A673 (cell line): ENCODE measurements around the gene ST6GALNAC6. TPM values are rescaled to one million over a fixed set of nuclear protein-coding genes. Genes with fewer than 3 reads are reported as not detected.

ENCODE experiments used
- BruUV-seq: library from RNA; stranded (reverse); fragments of 400-500 nt; replicated peaks from 2 replicates; lab custom pipeline; 2021; lab: Mats Ljungman, UMichigan
- CTCF ChIA-PET: fragments of 300-600 bp; sonication (Branson Sonifier 250); formaldehyde crosslinking; loops from one replicate; lab custom pipeline; 2022; ENCODE audit warnings: antibody characterized with exemption; lab: Charles Lee
- POLR2A ChIA-PET: fragments of 300-600 bp; sonication (Branson Sonifier 250); formaldehyde crosslinking; loops from one replicate; lab custom pipeline; 2022; ENCODE audit warnings: antibody characterized with exemption; ENCODE audit not compliant: low non-redundant PET; lab: Charles Lee
- DNase-seq: peaks from one replicate; pipeline ENCODE4 v3.0.0-alpha.2; 2015; ENCODE audit warnings: low spot score
- H3K27ac ChIP-seq: fragments of 200-600 bp; sonication (generic); 2 replicates; pipeline ENCODE4 v1.5.1; 2016; ENCODE audit warnings: mixed run types, low read depth, mild to moderate bottlenecking, mixed read lengths, antibody characterized with exemption, low read length; ENCODE audit not compliant: poor library complexity, severe bottlenecking
- H3K27me3 ChIP-seq: fragments of 200-600 bp; sonication (generic); replicated peaks from 2 replicates; pipeline ENCODE4 v1.6.1; 2017; ENCODE audit warnings: mixed run types, low read depth, mild to moderate bottlenecking, mixed read lengths, antibody characterized with exemption, low read length; ENCODE audit not compliant: insufficient read depth, poor library complexity
- H3K36me3 ChIP-seq: fragments of 200-600 bp; sonication (generic); 2 replicates; pipeline ENCODE4 v1.6.1; 2016; ENCODE audit warnings: mixed run types, mild to moderate bottlenecking, mixed read lengths, antibody characterized with exemption, low read length; ENCODE audit not compliant: insufficient read depth, poor library complexity, severe bottlenecking
- H3K4me1 ChIP-seq: fragments of 200-600 bp; sonication (generic); 2 replicates; pipeline ENCODE4 v1.6.1; 2017; ENCODE audit warnings: mixed run types, mild to moderate bottlenecking, mixed read lengths, antibody characterized with exemption, low read length; ENCODE audit not compliant: insufficient read depth, poor library complexity, severe bottlenecking
- H3K4me3 ChIP-seq: fragments of 200-600 bp; sonication (generic); 2 replicates; pipeline ENCODE4 v1.5.1; 2016; ENCODE audit warnings: low read depth, mixed run types, mild to moderate bottlenecking, mixed read lengths, low read length; ENCODE audit not compliant: poor library complexity, severe bottlenecking
- H3K9me3 ChIP-seq: fragments of 200-600 bp; sonication (generic); 2 replicates; pipeline ENCODE4 v1.6.1; 2016; ENCODE audit warnings: mixed run types, low read depth, mild to moderate bottlenecking, mixed read lengths, antibody characterized with exemption, low read length; ENCODE audit not compliant: poor library complexity, severe bottlenecking
- CTCF ChIP-seq: fragments of 300-800, 200-600 bp; sonication (generic); conservative IDR thresholded peaks from 2 replicates; pipeline ENCODE4 v1.5.1; 2017; ENCODE audit warnings: low read depth, mild to moderate bottlenecking, antibody characterized with exemption, low read length, moderate library complexity, mixed read lengths
- EZH2 ChIP-seq: fragments of 200-600 bp; sonication (generic); IDR thresholded peaks from 2 replicates; pipeline ENCODE4 v1.6.1; 2017; ENCODE audit warnings: borderline replicate concordance, low read depth, mild to moderate bottlenecking, mixed read lengths, antibody characterized with exemption, low read length; ENCODE audit not compliant: poor library complexity, severe bottlenecking
- intact Hi-C: fragments of 100-400 bp; cut with micrococcal nuclease; formaldehyde crosslinking; loops from one replicate; pipeline ENCODE4 v1.10.0; 2022; ENCODE audit not compliant: unreplicated experiment
- total RNA-seq: library from RNA; stranded (reverse); gene quantifications from 2 replicates; pipeline ENCODE4 v1.2.3, GENCODE V29; 2021

Gene ST6GALNAC6
- total RNA-seq, 1 experiment from 2014 or later, result 34.7 TPM

- BruUV-seq, result no TSS peak
- H3K27me3 ChIP-seq, result no peaks in the 10 kb centered on the region
- H3K4me3 ChIP-seq, result no peak overlapping the region
- ChIA-PET POLR2A (no interaction called here), CTCF (interaction anchor here (0.5 to 2.5 kb wide), 8 partner anchors 12 to 1111 kb away, joined by 3 to 22 read pairs (median 4); no protein-coding TSS in a partner anchor)
- H3K27ac ChIP-seq, result peak overlapping the region; percentile 23
- H3K9me3 ChIP-seq, result no peaks in the 10 kb centered on the region
- no peak for TF ChIP-seq EZH2
- TF ChIP-seq CTCF, result peak; percentile 97
- peak; percentile 78 for DNase-seq
- intact Hi-C loops, result loop anchor here (1.0 to 2.0 kb wide), 2 partner anchors 93 to 174 kb away; no protein-coding TSS in a partner anchor
- H3K4me1 ChIP-seq, result peaks cover 7% of the 10 kb centered on the region
- peaks cover 21% of the 10 kb centered on the region for H3K36me3 ChIP-seq
Observed at GRCh38 chr9:127942216-127943010, 43.0 kb upstream of the ST6GALNAC6 start.

GRCh38 chr9:127941961-127942215 lies 42.5 kb upstream of the ST6GALNAC6 start:
- BruUV-seq, result no TSS peak
- CTCF ChIA-PET, result interaction anchor here (1.3 to 2.5 kb wide), 2 partner anchors 83 to 93 kb away, joined by 4 to 22 read pairs; no protein-coding TSS in a partner anchor
- H3K27ac ChIP-seq, result peak overlapping the region; percentile 54

More at GRCh38 chr9:127941961-127942215, 42.5 kb upstream of the ST6GALNAC6 start:
- Histone ChIP-seq H3K9me3 (no peaks in the 10 kb centered on the region), H3K4me3 (no peak overlapping the region), H3K27me3 (no peaks in the 10 kb centered on the region), H3K4me1 (peaks cover 8% of the 10 kb centered on the region), H3K36me3 (peaks cover 21% of the 10 kb centered on the region)
- TF ChIP-seq CTCF (no peak), EZH2 (no peak)
- intact Hi-C loops, result loop anchor here (2.0 kb wide), 1 partner anchor 175 kb away; no protein-coding TSS in a partner anchor
- no peak for DNase-seq
- POLR2A ChIA-PET, result no interaction called here
